LoVo (cell line): ENCODE data around the gene RAD18.

ENCODE experiments used
- DNase-seq: peaks from one replicate; pipeline ENCODE4 v3.0.0-alpha.2; 2016; ENCODE audit warnings: low spot score

The RAD18 gene

DNA sequence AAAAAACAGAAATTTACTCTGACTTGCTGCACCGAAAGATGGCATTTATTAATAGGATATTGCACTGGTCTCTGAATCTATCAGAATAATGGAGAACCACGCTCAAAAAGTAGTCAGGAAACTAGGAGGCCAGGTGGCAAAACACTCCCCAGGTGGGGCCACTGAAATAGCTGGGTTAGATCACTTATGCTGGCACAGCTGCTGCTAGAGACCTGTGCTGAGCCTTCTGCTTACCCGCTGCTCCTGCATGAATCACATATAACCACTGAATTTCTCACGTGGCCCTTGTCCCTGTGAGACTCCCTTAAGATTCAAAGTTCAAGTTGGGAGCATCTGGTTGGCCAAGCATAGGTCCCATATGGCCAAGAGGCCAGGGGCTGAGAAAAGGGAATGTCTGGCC, 127.9 kb downstream of the RAD18 start:
- DNase-seq, result no peak

DNA sequence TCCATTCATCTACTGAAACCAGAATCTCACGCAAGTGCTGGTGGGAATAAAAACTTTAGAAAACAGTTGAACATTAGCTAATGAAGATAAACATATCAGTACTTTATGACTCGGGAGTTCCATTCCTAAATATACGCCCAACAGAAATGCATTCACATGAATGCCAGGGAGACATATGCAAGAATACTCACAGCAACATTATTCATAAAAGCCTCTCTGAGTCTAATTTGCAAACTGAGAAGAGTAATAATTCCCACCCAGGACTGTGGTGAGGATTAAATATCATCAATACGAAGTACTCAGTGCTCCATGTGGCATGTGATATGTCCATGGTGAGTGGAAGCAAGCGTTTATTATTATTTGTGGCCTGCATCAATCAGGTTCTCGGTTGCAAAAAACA, 128.3 kb downstream of the RAD18 start:
- DNase-seq, result no peak

DNA sequence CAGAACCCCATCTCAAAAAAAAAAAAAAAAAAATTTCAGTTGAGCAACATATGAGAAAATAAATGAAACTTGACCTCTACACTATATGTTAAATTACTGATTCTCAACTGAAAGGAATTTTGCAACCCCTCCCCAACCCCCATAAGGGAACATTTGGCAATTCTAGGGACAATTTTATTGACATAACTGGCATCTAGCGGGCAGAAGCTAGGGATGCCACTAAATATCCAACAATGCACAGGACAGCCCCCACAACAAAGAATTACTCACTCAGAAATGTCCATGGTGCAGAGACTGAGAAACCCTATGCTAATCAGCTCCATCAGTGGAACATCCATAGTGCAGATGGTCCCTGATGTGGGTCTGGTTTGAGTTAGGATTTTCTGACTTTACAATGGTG, 135.6 kb downstream of the RAD18 start:
- DNase-seq, result no peak
